ENCODE data around the gene SMIM33. TPM values are rescaled to one million over a fixed set of nuclear protein-coding genes. Genes with fewer than 3 reads are reported as not detected.

Gene SMIM33
- total and polyA plus RNA-seq, 7 donors = 4.7 to 5.1 (median 4.8) TPM; not detected in 4

GRCh38 chr5:139458580-139459407 lies 12.0 kb upstream of the SMIM33 start:
- H3K36me3 ChIP-seq = no peaks in the 10 kb centered on the region
- no peaks in the 10 kb centered on the region for H3K27me3 ChIP-seq
- H3K27ac ChIP-seq = peak overlapping the region in 3 of 4 donors; percentile 23 to 56 (median 34)
- TF ChIP-seq POLR2AphosphoS5 (IDR thresholded peaks at IDR 0.05) = no peak
- no peaks in the 10 kb centered on the region for H3K4me1 ChIP-seq
- no peak for DNase-seq
- intact Hi-C loops (cut with DNase I) = no loop called here
- WGBS, 2 donors = 51 to 54% methylated on average over 8 of the region's 8 CpGs
- no peak overlapping the region for H3K4me3 ChIP-seq
- H3K9me3 ChIP-seq = no peaks in the 10 kb centered on the region

GRCh38 chr5:139459451-139459934 lies 11.3 kb upstream of the SMIM33 start:
- TF ChIP-seq CTCF (IDR thresholded peaks at IDR 0.05) = no peak
- no peak for TF ChIP-seq POLR2AphosphoS5 (IDR thresholded peaks at IDR 0.05)
- TF ChIP-seq POLR2A (IDR thresholded peaks at IDR 0.05) = no peak
- Histone ChIP-seq H3K36me3 (no peaks in the 10 kb centered on the region), H3K27ac (peak overlapping the region; percentile 12 to 56 (median 18)), H3K4me1 (no peaks in the 10 kb centered on the region), H3K27me3 (no peaks in the 10 kb centered on the region), H3K4me3 (no peak overlapping the region), H3K9me3 (no peaks in the 10 kb centered on the region)
- 21 to 59% methylated on average over 8 of the region's 8 CpGs for WGBS, 2 donors
- peak; percentile 46 for DNase-seq
- intact Hi-C loops (cut with DNase I) = no loop called here

GRCh38 chr5:139460455-139460854 lies 10.3 kb upstream of the SMIM33 start:
- Histone ChIP-seq H3K36me3 (no peaks in the 10 kb centered on the region), H3K4me1 (no peaks in the 10 kb centered on the region), H3K27ac (peak overlapping the region in 3 of 4 donors; percentile 13 to 65 (median 15)), H3K4me3 (no peak overlapping the region), H3K27me3 (no peaks in the 10 kb centered on the region), H3K9me3 (no peaks in the 10 kb centered on the region)
- 75 to 87% methylated on average over 1 of the region's 1 CpG for WGBS, 2 donors
- intact Hi-C loops (cut with DNase I) = no loop called here
- DNase-seq = no peak
- TF ChIP-seq POLR2AphosphoS5 (IDR thresholded peaks at IDR 0.05) (no peak), CTCF (IDR thresholded peaks at IDR 0.05) (no peak), POLR2A (IDR thresholded peaks at IDR 0.05) (no peak), EP300 (IDR thresholded peaks at IDR 0.05) (no peak)

- Histone ChIP-seq H3K36me3 (no peaks in the 10 kb centered on the region), H3K27me3 (no peaks in the 10 kb centered on the region), H3K9me3 (no peaks in the 10 kb centered on the region), H3K27ac (peak overlapping the region in 2 of 4 donors; percentile 2 to 65), H3K4me3 (peak overlapping the region in 1 of 4 donors; percentile 18), H3K4me1 (no peaks in the 10 kb centered on the region)
- DNase-seq = no peak
- 88 to 94% methylated on average over 7 of the region's 7 CpGs for WGBS, 2 donors
- intact Hi-C loops (cut with DNase I) = no loop called here
- TF ChIP-seq POLR2AphosphoS5 (IDR thresholded peaks at IDR 0.05) (no peak), CTCF (IDR thresholded peaks at IDR 0.05) (no peak), POLR2A (IDR thresholded peaks at IDR 0.05) (no peak), EP300 (IDR thresholded peaks at IDR 0.05) (no peak)
Measured at GRCh38 chr5:139461176-139461575, 9.6 kb upstream of the SMIM33 start.

GRCh38 chr5:139461698-139462097 lies 9.1 kb upstream of the SMIM33 start:
- no peaks in the 10 kb centered on the region for H3K4me1 ChIP-seq
- H3K27me3 ChIP-seq = no peaks in the 10 kb centered on the region
- intact Hi-C loops (cut with DNase I) = no loop called here
- WGBS, 2 donors = 88 to 93% methylated on average over 5 of the region's 5 CpGs
- no peaks in the 10 kb centered on the region for H3K9me3 ChIP-seq
- peak overlapping the region in 1 of 4 donors; percentile 18 for H3K4me3 ChIP-seq
- DNase-seq = no peak
- no peaks in the 10 kb centered on the region for H3K36me3 ChIP-seq
- TF ChIP-seq POLR2AphosphoS5 (IDR thresholded peaks at IDR 0.05) = no peak
- no peak for TF ChIP-seq EP300 (IDR thresholded peaks at IDR 0.05)
- TF ChIP-seq CTCF (IDR thresholded peaks at IDR 0.05) = no peak
- H3K27ac ChIP-seq = peak overlapping the region in 3 of 4 donors; percentile 23 to 65 (median 52)

Measured in sigmoid colon (tissue), 7 donors.